GM11168 (cell line): ENCODE results near the gene FOXP4.

Experiments used
- in situ Hi-C: fragments of 300-500 bp; cut with MboI; formaldehyde crosslinking; loops from one replicate; pipeline ENCODE4 v1.12.0; 2022; ENCODE audit warnings: low sequenced_read_pairs; ENCODE audit not compliant: unreplicated experiment

Gene FOXP4

GRCh38 chr6:41595166-41595565 lies 49.0 kb downstream of the FOXP4 start:
- in situ Hi-C loops = no loop called here

- in situ Hi-C loops = no loop called here
Observed at GRCh38 chr6:41596096-41596685, 50.0 kb downstream of the FOXP4 start.

DNA sequence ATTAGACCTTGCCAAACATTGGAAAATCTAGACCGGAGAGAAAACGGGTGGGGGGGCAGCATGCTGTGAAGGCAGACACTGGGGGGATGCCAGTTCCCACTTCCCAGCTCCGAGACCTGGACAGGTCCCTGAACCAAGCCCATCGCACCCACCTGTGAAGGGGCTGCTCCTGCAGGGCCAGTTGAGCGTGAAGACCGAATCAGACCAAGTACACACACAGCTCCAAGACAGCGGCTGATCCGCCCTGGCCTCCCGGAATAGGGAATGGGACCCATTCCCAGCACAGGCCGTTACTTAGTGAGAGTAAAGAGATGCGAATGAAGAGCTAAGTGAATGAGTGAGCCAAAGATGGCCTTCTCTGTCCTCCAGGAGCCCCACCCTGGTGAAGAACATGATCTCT lies 50.6 kb downstream of the FOXP4 start:
- in situ Hi-C loops = no loop called here

- in situ Hi-C loops = no loop called here
Observed at GRCh38 chr6:41597246-41598000, 51.2 kb downstream of the FOXP4 start.

- in situ Hi-C loops = no loop called here
Observed at GRCh38 chr6:41598670-41599014, 52.5 kb downstream of the FOXP4 start.

GRCh38 chr6:41599015-41599851 lies 53.1 kb downstream of the FOXP4 start:
- in situ Hi-C loops = no loop called here

DNA sequence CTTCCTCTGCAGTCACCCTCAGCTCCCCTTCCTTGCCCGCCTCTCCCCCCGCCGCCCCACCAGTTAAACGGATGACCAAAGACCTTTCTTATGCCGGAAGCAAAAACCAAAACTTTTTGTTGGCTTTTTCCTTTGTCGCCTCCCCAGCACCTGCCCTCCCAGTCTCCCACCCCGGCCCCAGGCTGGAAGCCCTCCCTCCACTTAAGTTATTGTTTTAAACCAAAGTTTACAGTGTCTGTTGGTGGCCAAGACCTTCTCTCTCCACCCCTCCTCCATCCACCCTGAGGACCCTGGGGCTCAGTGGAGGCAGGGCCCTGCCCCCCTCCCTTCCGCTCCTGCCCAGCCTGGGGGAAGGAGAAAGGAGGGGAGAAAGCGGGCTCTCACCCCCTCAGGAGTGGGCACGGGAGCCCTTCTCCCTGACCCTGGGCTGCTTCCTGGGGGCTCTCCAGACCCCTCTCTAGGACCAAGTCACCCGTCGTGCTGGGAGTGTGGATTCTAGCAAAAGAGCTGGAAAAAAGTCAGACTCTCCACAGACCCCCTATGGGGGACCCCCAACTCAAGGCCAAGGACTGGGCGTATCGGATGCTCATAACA lies 53.8 kb downstream of the FOXP4 start:
- in situ Hi-C loops = no loop called here

- in situ Hi-C loops = no loop called here
Observed at GRCh38 chr6:41600499-41601247, 54.5 kb downstream of the FOXP4 start.

DNA sequence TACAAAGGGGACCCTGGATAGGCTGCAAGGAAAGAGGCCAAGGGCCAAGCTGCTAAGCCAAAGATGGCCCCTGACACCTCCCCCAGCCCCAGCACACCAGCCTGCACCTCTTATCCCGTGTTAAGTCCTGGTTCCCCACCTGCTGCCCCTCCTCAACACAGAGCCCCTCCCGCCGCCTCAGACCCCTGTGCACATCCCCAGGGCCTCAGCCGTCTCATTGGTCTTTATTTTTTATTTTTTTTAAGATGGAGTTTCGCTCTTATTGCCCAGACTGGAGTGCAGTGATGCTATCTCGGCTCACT lies 55.0 kb downstream of the FOXP4 start:
- in situ Hi-C loops = no loop called here

DNA sequence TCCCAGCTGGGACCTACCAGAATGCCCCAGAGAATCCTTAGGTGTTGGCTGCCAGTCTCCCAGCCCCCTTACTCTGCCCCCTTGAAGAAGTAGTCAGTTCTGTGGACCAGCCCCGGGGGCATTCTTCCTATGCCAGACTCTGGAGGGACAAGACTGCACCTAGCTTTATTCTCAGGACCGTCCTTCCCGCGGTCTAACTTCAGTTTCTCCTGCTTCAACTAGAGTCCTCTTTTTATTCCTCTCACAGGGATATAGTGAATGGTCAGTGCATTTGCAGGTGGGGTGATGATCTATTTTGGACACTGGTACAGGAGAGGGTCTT lies 56.2 kb downstream of the FOXP4 start:
- in situ Hi-C loops = no loop called here

DNA sequence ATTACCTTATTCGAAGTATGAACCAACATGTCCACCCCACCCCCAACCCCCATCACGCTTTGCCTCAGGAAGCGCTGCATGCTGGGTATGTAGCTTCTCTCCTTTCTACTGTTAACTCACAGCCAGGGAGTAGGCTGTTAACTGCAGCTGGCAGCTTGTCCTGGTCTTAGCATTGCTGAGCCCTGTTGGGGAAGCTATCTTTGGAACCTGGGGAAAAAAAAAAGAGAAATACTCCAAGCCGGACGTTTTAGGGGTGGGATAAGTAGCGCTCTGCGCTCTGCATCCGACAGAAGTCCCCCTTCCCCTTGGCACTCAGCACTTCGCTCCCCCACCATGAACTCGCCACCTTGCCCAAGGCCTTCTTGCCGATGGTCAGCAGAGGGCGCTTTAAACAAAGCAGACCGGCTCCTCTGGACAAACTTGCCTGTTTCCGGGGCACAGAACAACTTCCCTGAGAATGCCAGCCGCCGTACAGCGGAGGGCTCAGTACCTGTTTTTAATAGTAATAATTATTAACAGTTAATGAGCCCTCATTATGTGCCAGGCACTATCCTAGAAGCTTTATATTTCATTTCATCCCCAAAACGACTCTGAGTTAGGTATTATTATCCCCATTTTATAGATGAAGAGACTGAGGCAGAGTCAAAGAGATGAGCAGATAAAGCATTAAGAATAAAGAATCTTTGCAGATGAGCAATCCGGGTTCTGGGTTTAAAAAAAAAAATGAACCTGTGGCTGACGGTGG lies 56.9 kb downstream of the FOXP4 start:
- in situ Hi-C loops = no loop called here

GRCh38 chr6:41604006-41604405 lies 57.8 kb downstream of the FOXP4 start:
- in situ Hi-C loops = no loop called here

- in situ Hi-C loops = no loop called here
Observed at GRCh38 chr6:41605649-41606048, 59.5 kb downstream of the FOXP4 start.

- in situ Hi-C loops = no loop called here
Observed at GRCh38 chr6:41607036-41607435, 60.9 kb downstream of the FOXP4 start.

GRCh38 chr6:41607736-41608135 lies 61.6 kb downstream of the FOXP4 start:
- in situ Hi-C loops = no loop called here

- in situ Hi-C loops = no loop called here
Observed at GRCh38 chr6:41608443-41609151, 62.4 kb downstream of the FOXP4 start.

DNA sequence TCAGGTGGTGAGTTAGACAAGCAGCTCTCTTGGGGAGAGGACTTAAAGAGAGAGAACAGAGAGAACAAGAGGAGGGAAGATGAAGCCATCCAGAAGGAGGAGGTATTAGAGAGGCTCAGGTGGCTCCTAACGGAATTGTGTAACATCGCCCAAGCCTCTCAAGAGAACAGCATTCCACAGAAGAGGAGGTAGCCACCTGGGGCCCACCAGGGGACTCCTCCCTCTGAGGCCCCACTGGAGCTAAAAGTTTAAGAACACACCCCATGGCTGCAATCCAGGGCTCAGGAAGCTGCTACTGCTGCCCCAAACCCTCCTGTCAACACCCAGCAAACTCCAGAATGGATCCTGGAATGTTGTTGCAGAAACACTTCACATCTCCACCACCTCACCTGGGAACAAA lies 68.5 kb downstream of the FOXP4 start:
- in situ Hi-C loops = no loop called here

DNA sequence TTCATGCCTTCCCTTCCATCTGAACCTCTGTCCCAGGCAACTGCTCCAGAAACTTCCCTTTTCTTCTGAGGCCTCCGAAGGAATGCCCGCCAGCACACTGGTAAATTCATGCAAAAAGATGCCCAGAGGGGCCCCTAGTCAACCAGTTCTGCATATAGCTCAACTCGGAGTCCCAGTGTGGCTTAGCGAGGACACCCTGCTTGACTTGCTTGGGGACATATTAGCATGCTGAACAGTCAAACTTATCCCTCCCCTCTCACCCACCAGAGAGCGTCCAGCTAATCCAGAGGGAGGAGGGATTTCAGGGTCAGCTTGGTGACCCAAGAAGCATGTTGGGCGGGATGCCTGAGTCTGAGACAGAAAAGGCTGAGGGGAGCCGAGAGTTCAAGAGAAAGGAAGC lies 69.1 kb downstream of the FOXP4 start:
- in situ Hi-C loops = no loop called here

DNA sequence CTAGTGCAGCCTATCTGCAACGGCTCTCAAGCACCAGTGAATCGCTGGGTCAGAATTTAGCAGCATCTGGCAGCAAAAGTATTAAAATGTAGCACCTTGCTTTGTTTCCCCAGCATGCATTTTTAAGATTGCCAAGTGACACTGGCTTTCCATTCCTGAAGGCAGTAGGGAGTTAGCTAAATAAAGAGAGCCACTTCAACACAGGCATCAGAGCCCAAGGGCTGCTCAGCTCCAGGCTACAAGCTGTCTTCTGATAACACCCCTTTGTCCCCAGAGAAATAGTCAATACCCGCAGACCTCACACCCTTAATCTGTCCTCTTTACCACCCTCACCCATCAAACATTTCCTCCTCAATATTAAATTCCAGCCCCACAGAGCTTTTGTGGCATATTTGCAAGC lies 72.4 kb downstream of the FOXP4 start:
- in situ Hi-C loops = no loop called here
